Stimulated activated naive CD4-positive, alpha-beta T cell treated with Interleukin-2 at 50 U/mL for 16 hours (primary cell): ENCODE results near the gene BDH1.
"Not testable (repeated sequence)": the region's sequence is repeated elsewhere in the genome, so short reads cannot be mapped to it uniquely, and the experiment has no call there.

Experiments
- DNase-seq: peaks from one replicate; lab custom pipeline; 2025; lab: John Stamatoyannopoulos, UW

BDH1 gene

GRCh38 chr3:197521277-197522182 is 34.2 kb downstream of the BDH1 start:
- no peak for DNase-seq

GRCh38 chr3:197520311-197521276 is 35.2 kb downstream of the BDH1 start:
- no peak for DNase-seq

DNA sequence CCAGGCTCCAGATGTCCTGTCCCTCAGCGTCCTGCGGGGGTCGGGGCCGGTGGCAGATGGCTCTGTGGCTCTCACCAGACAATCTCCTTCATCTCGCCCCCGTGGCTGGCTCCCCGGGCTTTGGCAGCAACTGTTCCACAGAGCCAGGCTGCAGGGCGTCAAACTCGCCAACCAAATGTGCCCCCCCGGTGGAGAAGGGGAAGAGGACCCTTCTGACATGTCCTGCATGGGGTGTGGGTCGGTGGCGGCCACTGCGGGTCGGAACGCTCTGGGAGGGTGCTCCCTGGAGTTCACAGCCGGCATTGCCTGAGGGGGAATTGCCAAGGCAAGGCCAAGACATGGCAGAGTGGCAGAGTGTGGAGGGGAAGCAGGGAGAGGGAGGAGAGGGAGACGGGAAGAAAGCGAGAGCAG is 36.0 kb downstream of the BDH1 start:
- no peak for DNase-seq

- DNase-seq: no peak
These were observed 36.8 kb downstream of the BDH1 start for GRCh38 chr3:197518881-197519421.

GRCh38 chr3:197517922-197518683 is 37.7 kb downstream of the BDH1 start:
- not testable (repeated sequence) for DNase-seq

- DNase-seq: peak; percentile 9
These were observed 38.7 kb downstream of the BDH1 start for GRCh38 chr3:197516890-197517606.

DNA sequence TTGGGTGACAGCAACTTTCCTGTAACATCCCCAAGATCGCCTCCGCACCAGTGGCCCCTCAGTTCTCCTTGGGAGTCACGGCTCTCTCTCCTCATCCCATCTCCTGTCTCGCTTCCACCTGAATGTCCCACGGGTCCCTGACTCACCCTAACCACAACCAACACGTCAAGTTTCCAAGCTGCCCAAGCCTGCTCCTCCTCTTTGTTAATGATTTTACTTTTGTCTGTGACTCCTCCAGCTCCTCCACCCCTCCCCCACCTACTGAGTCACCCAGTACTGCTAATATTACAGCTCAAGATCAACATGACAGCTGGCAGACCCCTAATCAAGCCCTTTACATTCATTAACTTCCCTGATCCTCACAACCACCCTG is 39.3 kb downstream of the BDH1 start:
- peak; percentile 28 for DNase-seq

DNA sequence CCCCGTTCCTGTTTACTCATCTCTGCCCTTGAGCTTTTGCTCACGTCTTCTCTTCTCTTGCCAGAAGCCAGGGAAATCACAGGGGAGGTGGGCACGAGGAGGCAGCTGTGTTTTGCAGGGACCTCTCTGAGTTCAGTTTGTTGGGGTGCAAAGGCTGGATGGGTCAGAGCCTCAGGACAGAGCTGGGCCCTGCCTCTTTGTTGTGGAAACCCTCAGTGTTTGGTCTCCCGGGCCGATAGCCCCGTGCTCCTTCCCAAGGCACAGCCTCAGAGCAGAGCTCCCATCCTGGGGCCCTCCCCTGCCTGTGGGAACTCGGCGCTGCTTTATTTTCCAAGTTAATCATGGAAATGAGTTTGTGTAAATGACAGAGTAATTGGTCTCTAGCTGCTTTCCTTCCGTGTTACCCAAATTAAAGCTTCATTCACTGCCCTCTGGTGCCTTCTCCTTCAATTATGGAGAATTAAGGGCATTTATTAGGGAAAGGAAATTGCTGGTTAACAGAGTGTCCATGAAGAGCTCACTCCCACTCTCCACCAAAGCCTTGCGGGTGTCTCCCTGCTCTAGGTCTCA is 40.9 kb downstream of the BDH1 start:
- DNase-seq: no peak

DNA sequence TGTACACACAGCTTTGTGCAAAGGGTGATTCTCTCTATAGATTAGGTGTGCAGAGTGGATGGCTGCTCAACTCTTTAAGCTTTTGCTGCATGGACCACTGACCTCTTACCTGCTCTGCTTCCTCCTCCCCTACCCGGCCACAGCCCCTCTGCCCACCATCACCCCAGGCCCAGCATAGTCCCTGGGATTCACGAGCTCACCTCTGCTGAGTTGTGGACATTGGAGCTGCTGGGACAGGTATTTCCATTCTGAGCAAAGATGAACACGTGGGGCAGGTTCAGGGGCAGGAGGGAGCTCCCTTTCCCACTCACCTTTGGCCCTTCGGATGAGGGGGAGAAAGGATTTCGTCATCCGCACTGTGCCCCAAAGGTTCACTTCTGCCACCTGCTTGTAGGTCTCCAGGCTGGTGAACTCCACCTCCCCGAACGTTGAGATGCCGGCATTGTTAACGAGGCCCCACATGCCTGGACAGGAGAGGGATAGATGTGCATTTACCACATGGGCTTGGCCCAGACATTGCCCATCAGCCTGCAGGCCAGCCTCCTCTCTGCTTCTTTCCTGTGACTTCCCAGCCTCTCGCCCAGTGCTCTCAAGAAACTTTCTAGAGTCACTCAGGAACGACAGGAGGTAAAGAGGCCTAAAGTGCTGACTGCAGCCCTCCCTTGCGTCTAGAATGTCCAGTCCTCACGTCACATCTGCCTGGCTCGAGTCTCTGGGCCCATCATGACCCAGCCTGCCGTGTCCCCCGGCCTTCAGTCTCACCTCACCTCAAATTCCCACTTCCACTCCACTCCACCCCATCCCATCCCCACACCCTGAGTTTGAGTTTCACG is 41.6 kb downstream of the BDH1 start:
- no peak for DNase-seq

- no peak for DNase-seq
These were observed 42.8 kb downstream of the BDH1 start for GRCh38 chr3:197512691-197513571.

- no peak for DNase-seq
These were observed 43.7 kb downstream of the BDH1 start for GRCh38 chr3:197511853-197512635.

GRCh38 chr3:197511130-197511529 is 44.6 kb downstream of the BDH1 start:
- DNase-seq: no peak

GRCh38 chr3:197510642-197511018 is 45.1 kb downstream of the BDH1 start:
- DNase-seq: no peak

DNA sequence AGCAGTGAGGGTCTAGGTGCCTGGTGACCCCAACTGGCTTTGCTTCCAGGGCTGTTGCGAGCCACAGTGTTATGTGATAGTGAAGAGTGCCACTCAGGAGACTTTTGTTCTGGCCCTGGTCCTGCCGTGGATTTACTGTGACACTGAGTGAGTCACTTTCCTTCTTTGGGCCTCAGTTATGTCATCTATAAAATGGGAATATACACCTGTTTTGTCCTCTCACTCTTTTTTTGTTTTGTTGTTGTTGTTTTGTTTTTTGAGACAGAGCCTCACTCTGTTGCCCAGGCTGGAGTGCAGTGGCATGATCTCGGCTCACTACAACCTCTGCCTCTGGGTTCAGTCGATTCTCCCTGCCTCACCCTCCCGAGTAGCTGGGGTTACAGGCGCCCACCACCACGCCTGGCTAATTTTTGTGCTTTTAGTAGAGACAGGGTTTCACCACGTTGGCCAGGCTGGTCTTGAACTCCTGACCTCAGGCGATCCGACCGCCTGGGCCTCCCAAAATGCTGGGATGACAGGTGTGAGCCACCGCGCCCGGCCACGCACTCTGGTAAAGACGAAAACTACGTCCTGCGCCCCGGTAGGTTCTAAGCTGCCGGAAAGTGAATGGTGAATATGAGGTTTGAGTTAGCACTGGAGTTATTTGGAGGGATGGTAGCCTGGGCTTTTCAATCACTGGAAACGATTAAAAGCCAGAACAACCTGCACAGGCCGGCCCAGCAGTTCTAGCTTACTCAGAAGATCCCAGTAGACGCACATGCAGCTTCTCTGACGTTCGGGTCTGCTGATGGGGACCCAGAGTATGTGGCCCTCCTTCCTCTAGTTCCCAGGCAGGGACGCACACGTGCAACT is 46.6 kb downstream of the BDH1 start:
- no peak for DNase-seq

DNA sequence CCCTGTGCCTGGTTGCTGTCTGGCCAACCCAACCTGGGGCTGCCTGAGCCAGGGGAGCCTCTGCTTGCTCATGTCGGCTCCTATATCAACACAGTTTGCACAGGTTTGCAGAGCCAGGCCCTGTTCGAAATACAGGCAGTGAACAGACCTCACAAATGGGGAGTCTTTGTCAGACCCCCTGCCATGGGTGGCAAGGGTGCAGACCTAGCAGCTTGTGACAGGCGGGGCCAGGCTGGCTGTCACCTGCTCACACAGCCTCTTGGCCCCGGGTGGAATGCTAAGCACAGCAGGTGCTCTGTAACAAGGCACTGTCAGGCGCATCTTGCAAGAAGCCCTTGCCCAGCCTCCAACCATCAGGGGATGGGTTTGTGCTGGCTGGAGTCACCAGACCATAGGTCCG is 47.3 kb downstream of the BDH1 start:
- no peak for DNase-seq

DNA sequence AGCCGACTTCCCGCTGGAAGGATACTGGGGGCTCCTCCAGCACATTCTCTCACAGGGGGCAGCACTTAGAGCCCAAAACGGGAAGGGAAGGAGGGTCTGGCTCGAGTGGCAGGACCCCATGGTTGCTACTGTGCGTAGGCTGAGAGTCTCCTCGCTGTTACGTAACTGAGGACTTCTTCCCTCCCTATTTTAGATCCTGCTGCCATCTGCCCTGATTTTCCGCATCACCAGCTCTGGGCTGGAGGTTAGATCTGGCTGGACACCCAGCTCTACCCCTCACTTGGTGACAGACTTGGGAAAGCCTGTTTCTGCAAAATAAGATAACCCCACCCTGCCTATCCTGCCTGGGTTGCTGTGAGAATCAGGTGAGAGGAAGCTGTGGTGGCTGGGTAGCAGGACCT is 47.7 kb downstream of the BDH1 start:
- DNase-seq: no peak

- DNase-seq: no peak
These were observed 48.2 kb downstream of the BDH1 start for GRCh38 chr3:197507541-197507940.
